Neuronal stem cell (in vitro differentiated cells): ENCODE data around the gene AHRR.

Experiments
- DNase-seq: peaks from one replicate; pipeline ENCODE4 v3.0.0-alpha.2; 2013; ENCODE audit warnings: low spot score
- H2AFZ ChIP-seq: one replicate; pipeline ENCODE4 v1.6.1; 2013; ENCODE audit warnings: mild to moderate bottlenecking, low read length, inconsistent platforms
- H2AK5ac ChIP-seq: 2 replicates; pipeline ENCODE4 v1.6.1; 2013; ENCODE audit warnings: low read depth, mild to moderate bottlenecking, inconsistent platforms, low read length, moderate library complexity, mixed read lengths
- H2BK120ac ChIP-seq: 2 replicates; pipeline ENCODE4 v1.6.1; 2013; ENCODE audit warnings: low read depth, mild to moderate bottlenecking, inconsistent platforms, low read length, moderate library complexity, mixed read lengths
- H2BK12ac ChIP-seq: one replicate; pipeline ENCODE4 v1.6.1; 2013; ENCODE audit warnings: low read length, inconsistent platforms
- H2BK15ac ChIP-seq: 2 replicates; pipeline ENCODE4 v1.6.1; 2013; ENCODE audit warnings: mild to moderate bottlenecking, low read length, inconsistent platforms, mixed read lengths
- H2BK5ac ChIP-seq: one replicate; pipeline ENCODE4 v1.6.1; 2013; ENCODE audit warnings: inconsistent platforms, mild to moderate bottlenecking, low read length, moderate library complexity
- H3K14ac ChIP-seq: one replicate; pipeline ENCODE4 v1.6.1; 2013; ENCODE audit warnings: low read length, inconsistent platforms
- H3K18ac ChIP-seq: 2 replicates; pipeline ENCODE4 v1.6.1; 2013; ENCODE audit warnings: low read length, inconsistent platforms
- H3K23ac ChIP-seq: 2 replicates; pipeline ENCODE4 v1.6.1; 2013; ENCODE audit warnings: low read depth, mild to moderate bottlenecking, mixed read lengths, low read length, inconsistent platforms; ENCODE audit not compliant: poor library complexity
- H3K27ac ChIP-seq: replicated peaks from 3 replicates; pipeline ENCODE4 v1.5.1; 2013; ENCODE audit warnings: low read length, inconsistent platforms
- H3K27me3 ChIP-seq, 3 experiments: 2 replicates each; pipeline ENCODE4 v1.6.1; 2013; ENCODE audit warnings: low read length in 3 of 3, mild to moderate bottlenecking in 2 of 3, inconsistent platforms in 1 of 3, low read depth in 1 of 3, mixed read lengths in 1 of 3, moderate library complexity in 1 of 3; ENCODE audit not compliant: control insufficient read depth in 3 of 3, insufficient read depth in 3 of 3
- H3K36me3 ChIP-seq, 2 donors: replicated peaks in 1 of 2; 2 replicates each; pipeline ENCODE4 v1.6.1; 2013; ENCODE audit warnings: low read length in 2 of 2; ENCODE audit not compliant: control insufficient read depth in 2 of 2, insufficient read depth in 2 of 2
- H3K4ac ChIP-seq: 2 replicates; pipeline ENCODE4 v1.6.1; 2013; ENCODE audit warnings: inconsistent platforms, mild to moderate bottlenecking, low read length, moderate library complexity
- H3K4me1 ChIP-seq, 2 donors: 1 replicate in 1 of 2; 2 replicates in 1 of 2; pipeline ENCODE4 v1.6.1; 2013; ENCODE audit warnings: low read length in 2 of 2, low read depth in 1 of 2; ENCODE audit not compliant: control insufficient read depth in 2 of 2, insufficient read depth in 1 of 2
- H3K4me2 ChIP-seq: one replicate; pipeline ENCODE4 v1.6.1; 2013; ENCODE audit warnings: mild to moderate bottlenecking, low read length, inconsistent platforms; ENCODE audit not compliant: insufficient read depth, poor library complexity, severe bottlenecking
- H3K4me3 ChIP-seq, 2 donors: 2 replicates each; pipeline ENCODE4 v1.5.1; 2013; ENCODE audit warnings: low read length in 2 of 2, mild to moderate bottlenecking in 2 of 2, inconsistent platforms in 1 of 2, moderate library complexity in 1 of 2
- H3K79me1 ChIP-seq: one replicate; pipeline ENCODE4 v1.6.1; 2013; ENCODE audit warnings: low read depth, mild to moderate bottlenecking, inconsistent platforms, low read length, moderate library complexity
- H3K9ac ChIP-seq: one replicate; pipeline ENCODE4 v1.6.1; 2013; ENCODE audit warnings: mild to moderate bottlenecking, low read depth, low read length, inconsistent platforms; ENCODE audit not compliant: poor library complexity
- H3K9me3 ChIP-seq, 2 donors: replicated peaks in 1 of 2; 2 replicates each; pipeline versions ENCODE3 to v1.6.1; 2013; ENCODE audit warnings: low read length in 2 of 2, mild to moderate bottlenecking in 2 of 2, inconsistent platforms in 1 of 2, low read depth in 1 of 2, mixed read lengths in 1 of 2, moderate library complexity in 1 of 2; ENCODE audit not compliant: control insufficient read depth in 2 of 2, insufficient read depth in 1 of 2
- H4K8ac ChIP-seq: one replicate; pipeline ENCODE4 v1.6.1; 2013; ENCODE audit warnings: low read depth, mild to moderate bottlenecking, inconsistent platforms, low read length, moderate library complexity
- H4K91ac ChIP-seq: one replicate; pipeline ENCODE4 v1.6.1; 2013; ENCODE audit warnings: low read length, low read depth, mild to moderate bottlenecking, inconsistent platforms; ENCODE audit not compliant: poor library complexity
- WGBS, 2 donors: extraction: QIAGEN DNeasy Blood & Tissue Kit; methylation state at CpG; one replicate each; pipeline ENCODE4 v1.1.7; 2013; ENCODE audit warnings: missing lambda C conversion rate in 2 of 2, mixed read lengths in 1 of 2; ENCODE audit not compliant: insufficient read length in 2 of 2, insufficient replicate concordance in 1 of 2; ENCODE audit errors: extremely low coverage in 2 of 2; 5-methylcytosine and 5-hydroxymethylcytosine counted together

The AHRR gene

GRCh38 chr5:451587-452458 lies 130.3 kb downstream of the AHRR start:
- no peak overlapping the region for H2AK5ac ChIP-seq
- no peak overlapping the region for H3K18ac ChIP-seq
- no peak overlapping the region for H2BK120ac ChIP-seq
- H3K9ac ChIP-seq = no peak overlapping the region
- no peak overlapping the region for H3K4me2 ChIP-seq
- peaks cover 10% of the 10 kb centered on the region for H3K79me1 ChIP-seq
- no peak overlapping the region for H2BK12ac ChIP-seq
- H2AFZ ChIP-seq = no peak overlapping the region
- H2BK15ac ChIP-seq = no peak overlapping the region
- H3K4me1 ChIP-seq = peaks cover 0 to 7% of the 10 kb centered on the region in 2 donors
- WGBS, 2 donors = no CpG with 5 or more reads among the region's 5 CpGs
- H4K91ac ChIP-seq = no peak overlapping the region
- H3K4ac ChIP-seq = no peak overlapping the region
- no peak overlapping the region for H3K14ac ChIP-seq
- H3K27ac ChIP-seq = no peak overlapping the region
- no peak overlapping the region for H3K4me3 ChIP-seq
- peaks cover 9 to 46% of the 10 kb centered on the region in 2 donors for H3K9me3 ChIP-seq
- H3K36me3 ChIP-seq = peaks cover 47 to 99% of the 10 kb centered on the region in 2 donors
- no peak overlapping the region for H3K23ac ChIP-seq
- no peaks in the 10 kb centered on the region for H3K27me3 ChIP-seq
- H2BK5ac ChIP-seq = no peak overlapping the region
- H4K8ac ChIP-seq = no peak overlapping the region
- no peak for DNase-seq

- no peak for DNase-seq
- Histone ChIP-seq H2AK5ac (no peak overlapping the region), H2BK5ac (no peak overlapping the region), H3K14ac (no peak overlapping the region), H3K9me3 (peaks cover 9 to 46% of the 10 kb centered on the region in 2 donors), H3K36me3 (peaks cover 48 to 99% of the 10 kb centered on the region in 2 donors), H4K91ac (no peak overlapping the region), H2AFZ (no peak overlapping the region), H3K4me2 (no peak overlapping the region), H3K27ac (no peak overlapping the region), H2BK120ac (no peak overlapping the region), H4K8ac (peak overlapping the region; percentile 33), H2BK12ac (no peak overlapping the region), H3K9ac (no peak overlapping the region), H2BK15ac (no peak overlapping the region), H3K4me3 (no peak overlapping the region), H3K18ac (no peak overlapping the region), H3K4ac (no peak overlapping the region), H3K27me3 (no peaks in the 10 kb centered on the region), H3K4me1 (peaks cover 0 to 7% of the 10 kb centered on the region in 2 donors), H3K23ac (peak overlapping the region; percentile 4), H3K79me1 (peaks cover 10% of the 10 kb centered on the region)
- WGBS, 2 donors = no CpG with 5 or more reads among the region's 17 CpGs
These were observed 131.6 kb downstream of the AHRR start for GRCh38 chr5:452978-453710.

DNA sequence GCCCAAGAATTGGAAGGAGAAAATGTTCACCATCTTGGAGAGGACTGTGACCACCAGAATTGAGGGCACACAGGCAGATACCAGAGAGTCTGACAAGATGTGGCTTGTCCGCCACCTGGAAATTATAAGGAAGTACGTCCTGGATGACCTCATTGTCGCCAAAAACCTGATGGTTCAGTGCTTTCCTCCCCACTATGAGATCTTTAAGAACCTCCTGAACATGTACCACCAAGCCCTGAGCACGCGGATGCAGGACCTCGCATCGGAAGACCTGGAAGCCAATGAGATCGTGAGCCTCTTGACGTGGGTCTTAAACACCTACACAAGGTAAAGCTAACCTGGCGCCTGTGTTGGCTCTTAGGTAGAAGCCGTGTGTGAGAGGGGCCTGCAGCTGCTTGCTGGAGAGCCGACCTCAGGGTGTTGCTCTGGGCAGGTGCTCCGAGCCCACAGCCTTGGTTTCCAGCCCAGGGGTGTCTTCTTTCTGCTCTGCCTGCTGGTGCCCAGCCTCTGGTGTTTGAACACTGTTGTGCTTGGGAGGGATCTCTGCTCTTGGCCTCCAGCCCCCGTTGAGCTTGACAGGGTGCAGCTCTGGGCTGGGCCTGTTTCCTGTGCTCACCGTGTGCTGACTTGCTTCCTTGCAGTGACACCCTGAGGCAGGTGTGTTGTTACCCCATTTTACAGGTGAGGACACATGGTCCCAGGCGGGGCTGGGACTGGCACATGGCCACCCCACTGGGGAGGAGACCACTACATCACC lies 132.4 kb downstream of the AHRR start:
- Histone ChIP-seq H3K23ac (no peak overlapping the region), H4K91ac (no peak overlapping the region), H3K9me3 (peaks cover 9 to 46% of the 10 kb centered on the region in 2 donors), H3K4me3 (peak overlapping the region in 1 of 2 donors; percentile 39), H3K36me3 (peaks cover 43 to 99% of the 10 kb centered on the region in 2 donors), H3K18ac (no peak overlapping the region), H2BK5ac (no peak overlapping the region), H2BK15ac (no peak overlapping the region), H2AK5ac (no peak overlapping the region), H3K4me2 (no peak overlapping the region), H4K8ac (no peak overlapping the region), H3K27ac (no peak overlapping the region), H3K4ac (no peak overlapping the region), H2AFZ (no peak overlapping the region), H2BK12ac (no peak overlapping the region), H3K27me3 (no peaks in the 10 kb centered on the region), H3K4me1 (peaks cover 0 to 7% of the 10 kb centered on the region in 2 donors), H3K79me1 (peaks cover 9% of the 10 kb centered on the region), H3K14ac (no peak overlapping the region), H3K9ac (no peak overlapping the region), H2BK120ac (no peak overlapping the region)
- DNase-seq = no peak
- WGBS, 2 donors = no CpG with 5 or more reads among the region's 16 CpGs
